Measurements from ENCODE around the gene HSPA12B. TPM values are rescaled to one million over a fixed set of nuclear protein-coding genes. Genes with fewer than 3 reads are reported as not detected.
A peak's percentile ranks its signal among the peaks of the same experiment; 100 is the strongest.

The HSPA12B gene
- total and polyA plus RNA-seq, 2 of the 13 experiments (the other 11 are each of a cell fraction or from before 2014, with no cell fraction given), result 0.01 TPM; not detected in 1

DNA sequence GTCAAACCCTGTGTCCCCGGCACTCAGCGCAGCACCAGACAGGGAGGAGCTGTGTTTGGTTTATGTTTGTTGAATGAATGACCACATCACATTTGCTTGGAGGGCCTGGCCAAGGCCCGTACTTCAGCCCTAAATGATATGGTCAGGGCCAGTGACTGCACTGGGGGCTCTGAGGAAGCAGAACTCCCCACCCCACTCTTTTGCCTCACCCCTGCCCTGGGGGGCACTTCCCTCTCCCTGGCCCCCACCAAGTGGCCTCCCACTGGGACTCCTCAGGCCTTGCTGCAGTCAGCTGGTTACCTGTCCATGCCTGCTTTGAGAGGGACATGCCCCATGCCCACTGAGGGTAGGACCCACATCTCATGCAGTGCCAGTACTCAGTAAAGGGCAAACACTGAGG lies 32.2 kb downstream of the HSPA12B start:
- ChIA-PET CTCF (ENCODE audit: low intra/inter-chr PET ratio, low total read pairs) (no interaction called here), POLR2A (interaction anchor here (1.3 kb wide), 1 partner anchor 17 kb away, joined by 3 read pairs; the partner anchor contains the start of gene SPEF1)
- Histone ChIP-seq H3K4me1 (ENCODE audit: insufficient read depth, low read length) (peaks cover 55% of the 10 kb centered on the region), H3K27me3 (ENCODE audit: control insufficient read depth in 1 of 2, insufficient read depth in 2 of 2, low read length in 2 of 2) (no peaks in the 10 kb centered on the region), H4K20me1 (ENCODE audit: insufficient read depth, low read length) (no peaks in the 10 kb centered on the region), H3K36me3 (replicated peaks in 1 of 2; ENCODE audit: control insufficient read depth in 1 of 2, insufficient read depth in 2 of 2, low read length in 2 of 2) (peaks cover 7 to 9% of the 10 kb centered on the region in 2 experiments; a peak in 3 of 5 replicates), H2AFZ (ENCODE audit: low read length) (no peak overlapping the region), H3K79me2 (ENCODE audit: insufficient read depth, low read length) (peaks cover 22% of the 10 kb centered on the region), H3K4me2 (ENCODE audit: low read depth, low read length) (no peak overlapping the region), H3K9me3 (ENCODE audit: low read length) (no peaks in the 10 kb centered on the region), H3K4me3 (replicated peaks in 1 of 3; ENCODE audit: insufficient read depth in 1 of 3, low read depth in 2 of 3, low read length in 3 of 3) (no peak overlapping the region), H3K27ac (ENCODE audit: extremely low read length, insufficient read depth, low read length) (no peak overlapping the region), H3K9ac (ENCODE audit: insufficient read depth, low read depth, low read length) (no peak overlapping the region; the same call in 1 of the 2 replicates)
- DNase-seq (ENCODE audit: low spot score) (no peak), FAIRE-seq (no peak), ATAC-seq (no peak)
- WGBS (ENCODE audit: low lambda C conversion rate), result 92% methylated on average over 3 of the region's 3 CpGs
- in situ Hi-C loops (cut with HindIII; ENCODE audit: extremely low pct_ligation_motif_present, low pct_unique_long_range_greater_than_20kb) (no loop called here), intact Hi-C loops (cut with micrococcal nuclease; ENCODE audit: unreplicated experiment) (no loop called here)
- no TSS peak for BruUV-seq (replicated peaks)
- TF ChIP-seq, protein P1, sequence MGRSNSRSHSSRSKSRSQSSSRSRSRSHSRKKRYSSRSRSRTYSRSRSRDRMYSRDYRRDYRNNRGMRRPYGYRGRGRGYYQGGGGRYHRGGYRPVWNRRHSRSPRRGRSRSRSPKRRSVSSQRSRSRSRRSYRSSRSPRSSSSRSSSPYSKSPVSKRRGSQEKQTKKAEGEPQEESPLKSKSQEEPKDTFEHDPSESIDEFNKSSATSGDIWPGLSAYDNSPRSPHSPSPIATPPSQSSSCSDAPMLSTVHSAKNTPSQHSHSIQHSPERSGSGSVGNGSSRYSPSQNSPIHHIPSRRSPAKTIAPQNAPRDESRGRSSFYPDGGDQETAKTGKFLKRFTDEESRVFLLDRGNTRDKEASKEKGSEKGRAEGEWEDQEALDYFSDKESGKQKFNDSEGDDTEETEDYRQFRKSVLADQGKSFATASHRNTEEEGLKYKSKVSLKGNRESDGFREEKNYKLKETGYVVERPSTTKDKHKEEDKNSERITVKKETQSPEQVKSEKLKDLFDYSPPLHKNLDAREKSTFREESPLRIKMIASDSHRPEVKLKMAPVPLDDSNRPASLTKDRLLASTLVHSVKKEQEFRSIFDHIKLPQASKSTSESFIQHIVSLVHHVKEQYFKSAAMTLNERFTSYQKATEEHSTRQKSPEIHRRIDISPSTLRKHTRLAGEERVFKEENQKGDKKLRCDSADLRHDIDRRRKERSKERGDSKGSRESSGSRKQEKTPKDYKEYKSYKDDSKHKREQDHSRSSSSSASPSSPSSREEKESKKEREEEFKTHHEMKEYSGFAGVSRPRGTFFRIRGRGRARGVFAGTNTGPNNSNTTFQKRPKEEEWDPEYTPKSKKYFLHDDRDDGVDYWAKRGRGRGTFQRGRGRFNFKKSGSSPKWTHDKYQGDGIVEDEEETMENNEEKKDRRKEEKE (IDR thresholded peaks at IDR 0.05), result no peak
- TF ChIP-seq, protein P2, sequence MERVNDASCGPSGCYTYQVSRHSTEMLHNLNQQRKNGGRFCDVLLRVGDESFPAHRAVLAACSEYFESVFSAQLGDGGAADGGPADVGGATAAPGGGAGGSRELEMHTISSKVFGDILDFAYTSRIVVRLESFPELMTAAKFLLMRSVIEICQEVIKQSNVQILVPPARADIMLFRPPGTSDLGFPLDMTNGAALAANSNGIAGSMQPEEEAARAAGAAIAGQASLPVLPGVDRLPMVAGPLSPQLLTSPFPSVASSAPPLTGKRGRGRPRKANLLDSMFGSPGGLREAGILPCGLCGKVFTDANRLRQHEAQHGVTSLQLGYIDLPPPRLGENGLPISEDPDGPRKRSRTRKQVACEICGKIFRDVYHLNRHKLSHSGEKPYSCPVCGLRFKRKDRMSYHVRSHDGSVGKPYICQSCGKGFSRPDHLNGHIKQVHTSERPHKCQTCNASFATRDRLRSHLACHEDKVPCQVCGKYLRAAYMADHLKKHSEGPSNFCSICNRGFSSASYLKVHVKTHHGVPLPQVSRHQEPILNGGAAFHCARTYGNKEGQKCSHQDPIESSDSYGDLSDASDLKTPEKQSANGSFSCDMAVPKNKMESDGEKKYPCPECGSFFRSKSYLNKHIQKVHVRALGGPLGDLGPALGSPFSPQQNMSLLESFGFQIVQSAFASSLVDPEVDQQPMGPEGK (CRISPR knock-in tag; IDR thresholded peaks at IDR 0.05), result 0 out of 2 replicates have a peak, but pooled peaks have one; percentile 13
- TF ChIP-seq ZNF232 (CRISPR knock-in tag; IDR thresholded peaks at IDR 0.05; ENCODE audit: borderline replicate concordance) (no peak), U2AF2 (IDR thresholded peaks at IDR 0.05; ENCODE audit: low read depth, low read length) (no peak)

All from HepG2 (cell line).